ENCODE data around the gene PRPF8. TPM values are rescaled to one million over a fixed set of nuclear protein-coding genes. Genes with fewer than 3 reads are reported as not detected.

The PRPF8 gene
- total and polyA plus RNA-seq, 2 of the 8 experiments (the other 6 are each of a cell fraction or from before 2014, with no cell fraction given) = 329 to 337 TPM

GRCh38 chr17:1601571-1601970 lies 83.1 kb downstream of the PRPF8 start:
- no peak overlapping the region for H3K27ac ChIP-seq (ENCODE audit: low read depth, low read length)
- H3K4me3 ChIP-seq (ENCODE audit: extremely low read depth in 1 of 4, insufficient read depth in 2 of 4, low read depth in 3 of 4, low read length in 4 of 4) = no peak overlapping the region
- DNase-seq (ENCODE audit: low read depth in 1 of 2, low spot score in 2 of 2) = no peak
- no peak overlapping the region for H4K5ac ChIP-seq (ENCODE audit: insufficient read length, low read depth, low read length)
- H4K20me1 ChIP-seq (replicated peaks in 1 of 2; ENCODE audit: control insufficient read depth in 1 of 2, insufficient read depth in 2 of 2, low read length in 2 of 2) = no peaks in the 10 kb centered on the region
- H2BK120ac ChIP-seq (replicated peaks; ENCODE audit: low read depth, low read length) = no peak overlapping the region
- no peak overlapping the region for H3K9ac ChIP-seq (replicated peaks in 1 of 4; ENCODE audit: extremely low read depth in 1 of 4, low read depth in 3 of 4, low read length in 3 of 4)
- TF ChIP-seq EGR1 (IDR thresholded peaks at IDR 0.05; ENCODE audit: borderline replicate concordance, low read depth, low read length) = no peak
- TF ChIP-seq GABPA (IDR thresholded peaks at IDR 0.05; ENCODE audit: borderline replicate concordance, insufficient read depth, low read length) = no peak
- TF ChIP-seq CEBPB (IDR thresholded peaks at IDR 0.05; ENCODE audit: low read depth, low read length) = no peak
- no peak for TF ChIP-seq SAP30 (IDR thresholded peaks at IDR 0.05; ENCODE audit: insufficient read depth, insufficient replicate concordance, low read length)
- no peak for TF ChIP-seq CHD2 (IDR thresholded peaks at IDR 0.05; ENCODE audit: low read length)
- no peak for TF ChIP-seq EZH2 (IDR thresholded peaks at IDR 0.05; ENCODE audit: low read depth, low read length, severe bottlenecking)
- no peak for TF ChIP-seq SIX5 (IDR thresholded peaks at IDR 0.05; ENCODE audit: low read depth, low read length)
- no peak for TF ChIP-seq FOSL1 (IDR thresholded peaks at IDR 0.05; ENCODE audit: insufficient read depth, low read depth, low read length)
- TF ChIP-seq RXRA (IDR thresholded peaks at IDR 0.05; ENCODE audit: insufficient read depth, low read depth, low read length) = no peak
- no peak for TF ChIP-seq PHF8 (conservative IDR thresholded peaks at IDR 0.05; ENCODE audit: low read depth, low read length)
- TF ChIP-seq CBX5 (IDR thresholded peaks at IDR 0.05; ENCODE audit: low read depth, low read length) = no peak
- TF ChIP-seq ATF3 (IDR thresholded peaks at IDR 0.05; ENCODE audit: insufficient read depth, low read depth, low read length) = no peak
- TF ChIP-seq NRF1 (IDR thresholded peaks at IDR 0.05; ENCODE audit: low read depth, low read length) = no peak
- no peak overlapping the region for H3K56ac ChIP-seq (replicated peaks; ENCODE audit: insufficient read length, low read depth, low read length)
- H2BK20ac ChIP-seq (ENCODE audit: low read length) = no peak overlapping the region
- H2BK12ac ChIP-seq (ENCODE audit: low read depth, low read length) = no peak overlapping the region
- H2BK15ac ChIP-seq (ENCODE audit: low read length) = no peak overlapping the region; the same call in 1 of the 2 replicates
- 0 out of 2 replicates have a peak overlapping the region, but pooled peaks have one; percentile 24 for H2BK5ac ChIP-seq (ENCODE audit: low read depth, low read length)
- CTCF ChIA-PET (ENCODE audit: partially characterized antibody) = interaction anchor here (1.0 kb wide), 1 partner anchor 68 kb away, joined by 3 read pairs; no protein-coding TSS in a partner anchor
- H3K79me2 ChIP-seq (ENCODE audit: control insufficient read depth in 1 of 2, insufficient read depth in 2 of 2, low read length in 2 of 2) = no peaks in the 10 kb centered on the region
- 96% methylated on average over 14 of the region's 14 CpGs; no CpG with 5 or more reads in 1 of the 2 experiments for WGBS, 2 experiments (ENCODE audit: extremely low coverage in 1 of 2, insufficient coverage in 1 of 2, insufficient read length in 1 of 2, insufficient replicate concordance in 2 of 2, low coverage in 1 of 2, low lambda C conversion rate in 2 of 2, missing lambda C conversion rate in 1 of 2)
- H3K79me1 ChIP-seq (ENCODE audit: low read depth, low read length) = no peaks in the 10 kb centered on the region
- POLR2A ChIA-PET (ENCODE audit: partially characterized antibody) = interaction anchor here (0.6 kb wide), 1 partner anchor 78 kb away, joined by 4 read pairs; no protein-coding TSS in a partner anchor
- no peaks in the 10 kb centered on the region for H3K27me3 ChIP-seq (replicated peaks in 1 of 4; ENCODE audit: control insufficient read depth in 3 of 4, extremely low read depth in 1 of 4, insufficient read depth in 3 of 4, low read length in 3 of 4)
- H2AK5ac ChIP-seq (ENCODE audit: low read depth, low read length) = 0 out of 2 replicates have a peak overlapping the region, but pooled peaks have one; percentile 53
- H3K36me3 ChIP-seq (ENCODE audit: control insufficient read depth in 2 of 4, insufficient read depth in 4 of 4, low read length in 3 of 4) = no peaks in the 10 kb centered on the region
- H2AFZ ChIP-seq (ENCODE audit: low read length) = no peak overlapping the region
- H3K23ac ChIP-seq (ENCODE audit: insufficient read length) = no peak overlapping the region
- H3K14ac ChIP-seq (ENCODE audit: insufficient read length) = no peak overlapping the region
- no peak overlapping the region for H4K8ac ChIP-seq (ENCODE audit: extremely low read depth, insufficient read depth, low read length)
- H4K91ac ChIP-seq (replicated peaks; ENCODE audit: insufficient read length, low read length) = no peak overlapping the region
- H3K9me3 ChIP-seq (ENCODE audit: insufficient read depth in 2 of 2, low read depth in 1 of 2, low read length in 1 of 2) = peaks cover 5 to 10% of the 10 kb centered on the region in 2 experiments; a peak in 2 of 4 replicates
- H3K4me2 ChIP-seq (ENCODE audit: insufficient read depth in 1 of 2, low read depth in 2 of 2, low read length in 2 of 2) = no peak overlapping the region
- no peak overlapping the region for H3K4ac ChIP-seq (replicated peaks; ENCODE audit: insufficient read length, low read depth, low read length)
- no peak overlapping the region; the same call in 1 of the 2 replicates for H3K18ac ChIP-seq (ENCODE audit: extremely low read depth, low read length)
- peaks cover 0 to 14% (median 11%) of the 10 kb centered on the region in 4 experiments; a peak in 6 of 7 replicates for H3K4me1 ChIP-seq (replicated peaks in 1 of 4; ENCODE audit: control insufficient read depth in 3 of 4, insufficient read depth in 4 of 4, low read length in 3 of 4)
- no peak for FAIRE-seq
- no peaks in the 10 kb centered on the region for H3K23me2 ChIP-seq (ENCODE audit: low read depth, low read length)
